DND-41 (cell line): ENCODE results near the gene CENPO.
A peak's percentile ranks its signal among the peaks of the same experiment; 100 is the strongest.

Source experiments
- ATAC-seq: fragments of 200-7000 bp; cut with Tn5 transposase; 3 replicates; pipeline ENCODE4 v1.9.1; 2021; ENCODE audit warnings: low read depth; ENCODE audit not compliant: insufficient read depth
- DNase-seq: peaks from one replicate; pipeline ENCODE4 v3.0.0-alpha.2; 2020
- H2AFZ ChIP-seq: 2 replicates; pipeline ENCODE4 v1.6.0; 2012; ENCODE audit warnings: low read depth, low read length
- H3K27ac ChIP-seq: 2 replicates; pipeline ENCODE4 v1.5.1; 2012; ENCODE audit warnings: low read length, inconsistent platforms
- H3K27me3 ChIP-seq: fragments of 200-600 bp; sonication (generic); 2 replicates; pipeline ENCODE4 v1.6.0; 2012; ENCODE audit warnings: low read length, mild to moderate bottlenecking, inconsistent platforms; ENCODE audit not compliant: insufficient read depth, poor library complexity
- H3K36me3 ChIP-seq: 2 replicates; pipeline ENCODE4 v1.5.1; 2012; ENCODE audit warnings: low read length, inconsistent platforms; ENCODE audit not compliant: insufficient read depth
- H3K4me1 ChIP-seq: 2 replicates; pipeline ENCODE4 v1.5.1; 2012; ENCODE audit warnings: mild to moderate bottlenecking, low read length; ENCODE audit not compliant: insufficient read depth
- H3K4me2 ChIP-seq: 2 replicates; pipeline ENCODE4 v1.6.0; 2012; ENCODE audit warnings: mild to moderate bottlenecking, moderate library complexity, low read length, inconsistent platforms; ENCODE audit not compliant: insufficient read depth
- H3K4me3 ChIP-seq, 2 experiments: fragments of 200-600 bp in 1 of 2; shearing (Covaris generic) in 1 of 2; 2 replicates each; pipeline ENCODE4 v1.5.1; 2012 to 2016; ENCODE audit warnings: inconsistent platforms in 2 of 2, low read length in 2 of 2, mild to moderate bottlenecking in 2 of 2, low read depth in 1 of 2, moderate library complexity in 1 of 2
- H3K79me2 ChIP-seq: 2 replicates; pipeline ENCODE4 v1.6.0; 2012; ENCODE audit warnings: low read length, inconsistent platforms; ENCODE audit not compliant: insufficient read depth
- H3K9ac ChIP-seq: 2 replicates; pipeline ENCODE4 v1.6.0; 2012; ENCODE audit warnings: low read depth, mild to moderate bottlenecking, inconsistent platforms, low read length, moderate library complexity
- H3K9me3 ChIP-seq: 2 replicates; pipeline ENCODE4 v1.5.1; 2012; ENCODE audit warnings: low read length, moderate library complexity, mild to moderate bottlenecking, inconsistent platforms; ENCODE audit not compliant: insufficient read depth, severe bottlenecking
- H4K20me1 ChIP-seq: 2 replicates; pipeline ENCODE4 v1.6.0; 2012; ENCODE audit warnings: low read length; ENCODE audit not compliant: insufficient read depth
- EZH2 ChIP-seq: IDR thresholded peaks from 3 replicates; pipeline ENCODE4 v1.6.1; 2012; ENCODE audit warnings: borderline replicate concordance, low read depth, mild to moderate bottlenecking, moderate library complexity, low read length, inconsistent platforms; ENCODE audit not compliant: severe bottlenecking
- TF ChIP-seq, protein P1 (sequence below): IDR thresholded peaks from 2 replicates; pipeline ENCODE4 v1.5.1; 2012; ENCODE audit warnings: borderline replicate concordance, low read length, moderate library complexity, mild to moderate bottlenecking; ENCODE audit not compliant: poor library complexity, severe bottlenecking; ENCODE audit errors: extremely low read depth

Gene CENPO

DNA sequence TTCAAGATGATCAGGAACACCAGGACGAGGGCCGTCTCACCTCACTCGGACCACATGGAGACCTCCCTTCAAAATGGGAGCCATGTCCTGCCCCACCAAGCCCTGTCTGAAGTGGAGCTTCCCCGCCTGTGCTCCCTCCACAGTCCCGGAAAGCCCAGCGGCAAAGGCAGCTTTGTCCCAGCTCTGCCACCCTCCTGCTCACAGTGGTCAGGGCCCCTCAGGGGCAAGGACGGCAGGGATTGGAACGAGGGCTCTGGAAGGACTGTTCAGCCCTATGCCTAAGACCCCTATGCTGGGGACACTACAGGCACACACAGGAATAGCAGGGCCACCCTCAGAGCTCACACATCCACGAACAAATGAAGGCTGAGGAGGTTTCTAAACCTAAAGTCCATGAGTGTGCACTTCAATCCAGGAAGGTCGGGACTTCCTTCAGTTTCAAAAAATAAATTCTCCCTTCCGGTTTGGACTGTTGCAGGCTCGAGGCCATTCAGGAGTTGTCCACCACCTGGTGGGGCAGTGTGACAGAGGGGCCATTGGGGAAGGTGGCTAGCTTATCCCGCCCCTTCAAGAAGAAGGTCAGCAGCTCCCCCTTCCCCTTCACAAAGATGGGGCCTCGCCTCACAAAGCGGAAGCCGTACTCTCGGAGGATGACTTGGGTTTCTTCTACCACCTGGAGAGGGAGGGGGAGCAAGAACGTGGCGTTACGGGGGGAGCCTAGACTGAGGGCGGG is 26.4 kb downstream of the CENPO start:
- TF ChIP-seq, protein P1, sequence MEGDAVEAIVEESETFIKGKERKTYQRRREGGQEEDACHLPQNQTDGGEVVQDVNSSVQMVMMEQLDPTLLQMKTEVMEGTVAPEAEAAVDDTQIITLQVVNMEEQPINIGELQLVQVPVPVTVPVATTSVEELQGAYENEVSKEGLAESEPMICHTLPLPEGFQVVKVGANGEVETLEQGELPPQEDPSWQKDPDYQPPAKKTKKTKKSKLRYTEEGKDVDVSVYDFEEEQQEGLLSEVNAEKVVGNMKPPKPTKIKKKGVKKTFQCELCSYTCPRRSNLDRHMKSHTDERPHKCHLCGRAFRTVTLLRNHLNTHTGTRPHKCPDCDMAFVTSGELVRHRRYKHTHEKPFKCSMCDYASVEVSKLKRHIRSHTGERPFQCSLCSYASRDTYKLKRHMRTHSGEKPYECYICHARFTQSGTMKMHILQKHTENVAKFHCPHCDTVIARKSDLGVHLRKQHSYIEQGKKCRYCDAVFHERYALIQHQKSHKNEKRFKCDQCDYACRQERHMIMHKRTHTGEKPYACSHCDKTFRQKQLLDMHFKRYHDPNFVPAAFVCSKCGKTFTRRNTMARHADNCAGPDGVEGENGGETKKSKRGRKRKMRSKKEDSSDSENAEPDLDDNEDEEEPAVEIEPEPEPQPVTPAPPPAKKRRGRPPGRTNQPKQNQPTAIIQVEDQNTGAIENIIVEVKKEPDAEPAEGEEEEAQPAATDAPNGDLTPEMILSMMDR, result no peak
- TF ChIP-seq EZH2, result no peak
- Histone ChIP-seq H4K20me1 (peaks cover 31% of the 10 kb centered on the region), H3K27ac (no peak overlapping the region), H3K79me2 (peaks cover 22% of the 10 kb centered on the region; the same call in 1 of the 2 replicates), H3K27me3 (no peaks in the 10 kb centered on the region), H3K36me3 (peaks cover 99% of the 10 kb centered on the region), H3K4me1 (no peaks in the 10 kb centered on the region), H3K9ac (no peak overlapping the region), H3K4me2 (no peak overlapping the region), H3K4me3 (no peak overlapping the region), H3K9me3 (no peaks in the 10 kb centered on the region), H2AFZ (no peak overlapping the region)
- ATAC-seq (peak; percentile 16; the same call in 1 of the 3 replicates), DNase-seq (peak; percentile 4)

DNA sequence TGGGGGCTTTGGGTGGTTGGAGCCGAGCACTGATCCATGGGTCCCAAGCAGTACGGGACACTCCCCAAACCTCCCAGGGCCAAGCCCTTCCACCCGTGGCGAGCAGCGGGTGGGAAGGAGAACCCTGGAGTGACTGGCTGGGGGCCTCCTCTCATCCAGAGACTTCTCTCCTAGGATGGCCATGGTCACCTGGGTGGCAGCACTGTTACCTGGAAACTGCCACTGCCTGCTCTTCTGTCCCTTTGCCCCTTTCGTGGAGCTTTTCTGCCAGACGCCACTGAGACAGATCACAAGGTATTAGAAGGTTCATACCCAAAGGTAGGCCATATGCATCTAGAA is 26.9 kb downstream of the CENPO start:
- no peaks in the 10 kb centered on the region for H3K4me1 ChIP-seq
- H3K27me3 ChIP-seq, result no peaks in the 10 kb centered on the region
- peaks cover 99% of the 10 kb centered on the region for H3K36me3 ChIP-seq
- H3K9ac ChIP-seq, result no peak overlapping the region
- H3K4me3 ChIP-seq, result no peak overlapping the region
- no peak overlapping the region for H3K27ac ChIP-seq
- ATAC-seq (no peak), DNase-seq (peak; percentile 5)
- H4K20me1 ChIP-seq, result peaks cover 29% of the 10 kb centered on the region
- H3K4me2 ChIP-seq, result no peak overlapping the region
- peaks cover 17% of the 10 kb centered on the region; the same call in 1 of the 2 replicates for H3K79me2 ChIP-seq
- H2AFZ ChIP-seq, result no peak overlapping the region
- no peaks in the 10 kb centered on the region for H3K9me3 ChIP-seq
- TF ChIP-seq, protein P1, result no peak

DNA sequence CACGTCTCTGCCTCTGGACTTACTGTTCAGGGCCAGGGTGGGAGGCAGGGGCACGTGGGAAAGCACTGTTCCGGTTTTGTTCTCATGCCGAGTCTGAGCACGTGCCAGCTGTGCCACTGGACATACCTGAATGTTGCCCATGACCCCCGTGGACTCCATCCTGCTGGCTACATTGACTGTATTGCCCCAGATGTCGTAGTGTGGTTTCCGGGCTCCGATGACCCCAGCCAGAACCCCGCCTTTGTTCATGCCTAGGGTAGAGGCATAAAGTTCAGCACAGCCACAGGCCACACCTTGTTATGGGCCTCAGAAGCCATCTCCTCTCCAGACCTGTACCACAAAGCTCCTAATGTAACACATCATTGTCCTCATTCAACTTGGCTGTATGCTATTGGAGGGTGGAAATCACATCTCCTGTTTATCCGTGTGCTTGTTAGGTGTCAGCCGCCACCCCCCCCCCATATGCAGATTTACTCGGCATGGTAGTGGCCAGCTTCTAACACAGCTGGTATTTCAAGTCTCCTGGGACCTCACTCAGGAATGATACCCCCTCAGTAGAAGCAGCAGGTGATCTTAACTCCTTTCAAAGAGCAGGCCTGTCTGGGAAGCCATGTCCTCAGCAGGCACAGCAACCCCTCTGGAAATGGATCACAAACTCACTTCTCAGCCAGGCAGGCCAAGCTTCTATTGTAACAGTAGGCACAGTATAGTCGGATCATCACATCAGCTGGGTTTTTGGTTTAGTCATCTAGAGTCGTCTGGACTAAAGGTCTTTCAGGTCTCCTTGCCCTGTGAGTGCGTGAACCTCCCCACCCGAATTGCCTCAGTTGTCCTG is 27.6 kb downstream of the CENPO start:
- Histone ChIP-seq H3K27me3 (no peaks in the 10 kb centered on the region), H3K27ac (no peak overlapping the region), H2AFZ (no peak overlapping the region), H4K20me1 (peaks cover 22% of the 10 kb centered on the region), H3K4me3 (no peak overlapping the region), H3K79me2 (peaks cover 11% of the 10 kb centered on the region; the same call in 1 of the 2 replicates), H3K36me3 (peaks cover 99% of the 10 kb centered on the region), H3K9ac (no peak overlapping the region), H3K4me1 (no peaks in the 10 kb centered on the region), H3K9me3 (no peaks in the 10 kb centered on the region), H3K4me2 (no peak overlapping the region)
- ATAC-seq (0 out of 3 replicates have a peak, but pooled peaks have one; percentile 3), DNase-seq (peak; percentile 5)
- TF ChIP-seq EZH2, result no peak
- TF ChIP-seq, protein P1, result no peak
